A549 (cell line): ENCODE results near the gene SMIM44.

ENCODE experiments used
- CHD2 ChIP-seq: fragments of 150-350 bp; IDR thresholded peaks from 2 replicates; pipeline ENCODE4 v1.6.1; 2014; ENCODE audit warnings: low read length; ENCODE audit not compliant: partially characterized antibody
- GATA3 ChIP-seq: IDR thresholded peaks from 2 replicates; pipeline ENCODE4 v1.6.1; 2012; ENCODE audit warnings: borderline replicate concordance
- POLR2A ChIP-seq: IDR thresholded peaks from 2 replicates; pipeline ENCODE4 v1.6.1; 2012; ENCODE audit warnings: mild to moderate bottlenecking, low read length
- REST ChIP-seq: fragments of 200-600 bp; sonication (generic); IDR thresholded peaks from 2 replicates; pipeline ENCODE4 v1.6.1; 2016; ENCODE audit warnings: antibody characterized with exemption, mild to moderate bottlenecking, moderate library complexity
- RFX5 ChIP-seq: fragments of 450-650 bp; IDR thresholded peaks from 2 replicates; pipeline ENCODE4 v1.7.1; 2014; ENCODE audit warnings: antibody characterized with exemption, mild to moderate bottlenecking, moderate library complexity
- TF ChIP-seq, protein P1 (sequence below): fragments of >200 bp; sonication (Bioruptor Twin); formaldehyde crosslinking; IDR thresholded peaks from 3 replicates; pipeline ENCODE4 v1.5.1; 2016

- TF ChIP-seq GATA3 = no peak
- no peak for TF ChIP-seq CHD2
- TF ChIP-seq, protein P1, sequence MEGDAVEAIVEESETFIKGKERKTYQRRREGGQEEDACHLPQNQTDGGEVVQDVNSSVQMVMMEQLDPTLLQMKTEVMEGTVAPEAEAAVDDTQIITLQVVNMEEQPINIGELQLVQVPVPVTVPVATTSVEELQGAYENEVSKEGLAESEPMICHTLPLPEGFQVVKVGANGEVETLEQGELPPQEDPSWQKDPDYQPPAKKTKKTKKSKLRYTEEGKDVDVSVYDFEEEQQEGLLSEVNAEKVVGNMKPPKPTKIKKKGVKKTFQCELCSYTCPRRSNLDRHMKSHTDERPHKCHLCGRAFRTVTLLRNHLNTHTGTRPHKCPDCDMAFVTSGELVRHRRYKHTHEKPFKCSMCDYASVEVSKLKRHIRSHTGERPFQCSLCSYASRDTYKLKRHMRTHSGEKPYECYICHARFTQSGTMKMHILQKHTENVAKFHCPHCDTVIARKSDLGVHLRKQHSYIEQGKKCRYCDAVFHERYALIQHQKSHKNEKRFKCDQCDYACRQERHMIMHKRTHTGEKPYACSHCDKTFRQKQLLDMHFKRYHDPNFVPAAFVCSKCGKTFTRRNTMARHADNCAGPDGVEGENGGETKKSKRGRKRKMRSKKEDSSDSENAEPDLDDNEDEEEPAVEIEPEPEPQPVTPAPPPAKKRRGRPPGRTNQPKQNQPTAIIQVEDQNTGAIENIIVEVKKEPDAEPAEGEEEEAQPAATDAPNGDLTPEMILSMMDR = no peak
- TF ChIP-seq RFX5 = no peak
- no peak for TF ChIP-seq REST
- no peak for TF ChIP-seq POLR2A
Measured at GRCh38 chr19:3453840-3454239, 29.4 kb downstream of the SMIM44 start.
